HepG2 (cell line): ENCODE measurements around the gene FAAP100. TPM values are rescaled to one million over a fixed set of nuclear protein-coding genes. Genes with fewer than 3 reads are reported as not detected.

Source experiments
- CENPBD1 ChIP-seq: sonication (generic); formaldehyde crosslinking; IDR thresholded peaks from 2 replicates; pipeline ENCODE4 v1.8.0; 2022; ENCODE audit warnings: missing genetic modification reagents, low read depth, mild to moderate bottlenecking, borderline replicate concordance
- CREB1 ChIP-seq, 2 experiments: fragments of 450-650 bp in 1 of 2; IDR thresholded peaks; 2 replicates each; pipeline ENCODE4 v1.6.1; 2016 to 2017; ENCODE audit warnings: control low read depth in 1 of 2, mild to moderate bottlenecking in 1 of 2, missing compliant biosample characterization in 1 of 2, missing genetic modification characterization in 1 of 2
- E2F1 ChIP-seq: sonication (generic); formaldehyde crosslinking; IDR thresholded peaks from 2 replicates; pipeline ENCODE4 v1.5.0; 2020; ENCODE audit warnings: missing genetic modification reagents
- FOXK1 ChIP-seq: sonication (generic); formaldehyde crosslinking; IDR thresholded peaks from 2 replicates; pipeline ENCODE4 v1.4.0; 2020; ENCODE audit warnings: low read depth, missing genetic modification reagents, borderline replicate concordance
- GFI1 ChIP-seq: sonication (generic); formaldehyde crosslinking; IDR thresholded peaks from 2 replicates; pipeline ENCODE4 v1.5.0; 2020; ENCODE audit warnings: missing genetic modification reagents, mild to moderate bottlenecking, borderline replicate concordance
- GLI4 ChIP-seq: sonication (generic); formaldehyde crosslinking; IDR thresholded peaks from 2 replicates; pipeline ENCODE4 v1.5.1; 2020; ENCODE audit warnings: missing genetic modification reagents, mild to moderate bottlenecking, moderate library complexity, borderline replicate concordance
- HIVEP1 ChIP-seq: sonication (generic); formaldehyde crosslinking; IDR thresholded peaks from 2 replicates; pipeline ENCODE4 v1.4.0; 2020; ENCODE audit warnings: mild to moderate bottlenecking, missing genetic modification reagents
- IRX3 ChIP-seq: sonication (generic); formaldehyde crosslinking; IDR thresholded peaks from 2 replicates; pipeline ENCODE4 v1.8.1; 2023; ENCODE audit warnings: mild to moderate bottlenecking, low read depth, missing genetic modification reagents, borderline replicate concordance
- JUND ChIP-seq: sonication (generic); formaldehyde crosslinking; IDR thresholded peaks from 2 replicates; pipeline ENCODE4 v1.8.0; 2022; ENCODE audit warnings: mild to moderate bottlenecking, missing genetic modification reagents
- MATR3 ChIP-seq: sonication (generic); formaldehyde crosslinking; IDR thresholded peaks from 2 replicates; pipeline ENCODE4 v1.4.0; 2020; ENCODE audit warnings: missing genetic modification reagents
- NR2F2 ChIP-seq: IDR thresholded peaks from 2 replicates; pipeline ENCODE4 v1.6.1; 2012; ENCODE audit warnings: low read depth, inconsistent platforms, borderline replicate concordance
- PBX3 ChIP-seq: sonication (generic); formaldehyde crosslinking; IDR thresholded peaks from 2 replicates; pipeline ENCODE4 v1.8.1; 2023; ENCODE audit warnings: missing genetic modification reagents, inconsistent platforms, borderline replicate concordance
- RAD21 ChIP-seq: fragments of 450-650 bp; formaldehyde crosslinking; IDR thresholded peaks from 2 replicates; pipeline ENCODE4 v1.5.0; 2020; ENCODE audit warnings: mild to moderate bottlenecking
- SNAPC5 ChIP-seq: sonication (generic); formaldehyde crosslinking; IDR thresholded peaks from 2 replicates; pipeline ENCODE4 v1.8.1; 2023; ENCODE audit warnings: mild to moderate bottlenecking, missing genetic modification reagents, borderline replicate concordance
- SP5 ChIP-seq: IDR thresholded peaks from 2 replicates; pipeline ENCODE4 v1.6.1; 2016; ENCODE audit warnings: low read depth, borderline replicate concordance
- TGIF2 ChIP-seq: IDR thresholded peaks from 2 replicates; pipeline ENCODE4 v1.6.1; 2016; ENCODE audit warnings: control low read depth, missing compliant biosample characterization
- TMF1 ChIP-seq: sonication (generic); formaldehyde crosslinking; IDR thresholded peaks from 2 replicates; pipeline ENCODE4 v1.8.1; 2022; ENCODE audit warnings: low read depth, missing genetic modification reagents
- XBP1 ChIP-seq: sonication (generic); formaldehyde crosslinking; IDR thresholded peaks from 2 replicates; pipeline ENCODE4 v1.5.0; 2020; ENCODE audit warnings: missing genetic modification reagents
- ZNF33A ChIP-seq: sonication (generic); formaldehyde crosslinking; IDR thresholded peaks from 2 replicates; pipeline ENCODE4 v1.5.1; 2020; ENCODE audit warnings: missing genetic modification reagents, mild to moderate bottlenecking, moderate library complexity, borderline replicate concordance
- ZNF430 ChIP-seq: sonication (generic); formaldehyde crosslinking; IDR thresholded peaks from 2 replicates; pipeline ENCODE4 v1.9.0; 2021; ENCODE audit warnings: mild to moderate bottlenecking, missing genetic modification reagents
- ZNF782 ChIP-seq: sonication (generic); formaldehyde crosslinking; IDR thresholded peaks from 2 replicates; pipeline ENCODE4 v1.4.0; 2020; ENCODE audit warnings: missing genetic modification reagents, mild to moderate bottlenecking, borderline replicate concordance
- polyA plus RNA-seq, 8 experiments: library from polyadenylated mRNA; depleted of rRNA in 3 of 8; stranded (reverse) in 7 of 8; unstranded in 1 of 8; fragments of >200 nt; fragmentation: Illumina TruSeq in 4 of 8; extraction: Trizol in 4 of 8; gene quantifications; 2 replicates each; pipeline versions ENCODE4 v1.2.1 to v1.2.3, GENCODE V29; 2011 to 2016; ENCODE audit warnings: low read depth in 4 of 8, missing spikeins in 1 of 8, mixed read lengths in 1 of 8; ENCODE audit not compliant: insufficient read depth in 1 of 8
- total RNA-seq, 5 experiments: library from RNA; depleted of rRNA; stranded (reverse); fragments of >200 nt; fragmentation: Illumina TruSeq; extraction: Trizol; gene quantifications; 2 replicates each; pipeline ENCODE4 v1.2.3, GENCODE V29; 2016; ENCODE audit warnings: low read depth in 1 of 5
- TF ChIP-seq, protein P1 (sequence below): sonication (generic); formaldehyde crosslinking; IDR thresholded peaks from 2 replicates; pipeline ENCODE4 v1.5.1; 2020; ENCODE audit warnings: mild to moderate bottlenecking, missing genetic modification reagents

FAAP100 gene
- total and polyA plus RNA-seq, 2 of the 13 experiments (the other 11 are each of a cell fraction or from before 2014, with no cell fraction given), result 7.6 to 20.8 TPM

DNA sequence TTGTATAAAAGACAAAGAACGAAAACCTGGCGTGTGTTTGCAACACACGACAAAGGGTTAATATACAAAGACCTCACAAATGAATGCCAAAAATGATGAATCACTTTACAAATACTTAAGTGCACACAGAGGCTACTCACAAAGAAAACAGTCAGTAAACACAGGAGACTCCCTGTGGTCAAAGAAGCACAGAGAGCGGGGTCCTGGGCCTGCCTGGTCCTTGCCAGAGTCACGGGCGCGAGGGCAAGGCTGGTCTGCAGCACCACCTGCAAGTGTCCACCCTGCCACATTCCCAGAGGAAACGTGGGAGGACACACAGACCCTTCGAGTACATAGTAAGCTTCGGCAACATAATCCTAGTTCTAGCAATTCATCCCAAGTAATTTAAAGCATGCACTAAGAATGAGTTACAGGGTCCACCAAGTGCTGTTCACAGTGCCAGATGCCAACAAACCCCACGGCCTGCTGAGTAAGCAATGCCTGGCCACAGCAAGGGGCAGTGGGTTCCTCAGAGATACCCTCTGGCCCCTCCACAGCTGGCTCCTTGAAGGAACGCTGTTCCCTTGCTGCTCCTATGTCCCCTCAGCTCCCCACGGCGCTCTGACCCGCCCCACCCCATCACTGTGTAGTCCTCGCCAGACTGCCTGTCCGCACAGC is 24.6 kb upstream of the FAAP100 start (continued):
- TF ChIP-seq, protein P1, sequence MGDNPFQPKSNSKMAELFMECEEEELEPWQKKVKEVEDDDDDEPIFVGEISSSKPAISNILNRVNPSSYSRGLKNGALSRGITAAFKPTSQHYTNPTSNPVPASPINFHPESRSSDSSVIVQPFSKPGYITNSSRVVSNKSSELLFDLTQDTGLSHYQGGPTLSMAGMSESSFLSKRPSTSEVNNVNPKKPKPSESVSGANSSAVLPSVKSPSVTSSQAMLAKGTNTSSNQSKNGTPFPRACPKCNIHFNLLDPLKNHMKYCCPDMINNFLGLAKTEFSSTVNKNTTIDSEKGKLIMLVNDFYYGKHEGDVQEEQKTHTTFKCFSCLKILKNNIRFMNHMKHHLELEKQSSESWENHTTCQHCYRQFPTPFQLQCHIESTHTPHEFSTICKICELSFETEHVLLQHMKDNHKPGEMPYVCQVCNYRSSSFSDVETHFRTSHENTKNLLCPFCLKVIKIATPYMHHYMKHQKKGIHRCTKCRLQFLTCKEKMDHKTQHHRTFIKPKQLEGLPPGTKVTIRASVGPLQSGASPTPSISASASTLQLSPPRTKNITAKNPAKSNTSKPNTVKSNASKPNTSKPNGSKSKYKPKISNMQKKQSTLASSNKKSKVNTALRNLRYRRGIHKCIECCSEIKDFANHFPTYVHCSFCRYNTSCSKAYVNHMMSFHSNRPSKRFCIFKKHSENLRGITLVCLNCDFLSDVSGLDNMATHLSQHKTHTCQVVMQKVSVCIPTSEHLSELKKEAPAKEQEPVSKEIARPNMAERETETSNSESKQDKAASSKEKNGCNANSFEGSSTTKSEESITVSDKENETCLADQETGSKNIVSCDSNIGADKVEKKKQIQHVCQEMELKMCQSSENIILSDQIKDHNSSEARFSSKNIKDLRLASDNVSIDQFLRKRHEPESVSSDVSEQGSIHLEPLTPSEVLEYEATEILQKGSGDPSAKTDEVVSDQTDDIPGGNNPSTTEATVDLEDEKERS (CRISPR knock-in tag), result no peak
- TF ChIP-seq HIVEP1 (CRISPR knock-in tag) (no peak), GFI1 (CRISPR knock-in tag) (no peak), E2F1 (CRISPR knock-in tag) (no peak), FOXK1 (CRISPR knock-in tag) (peak; percentile 19; the same call in 1 of the 2 replicates), ZNF33A (CRISPR knock-in tag) (no peak), SNAPC5 (CRISPR knock-in tag) (no peak), SP5 (CRISPR knock-in tag) (no peak), PBX3 (CRISPR knock-in tag) (no peak), XBP1 (CRISPR knock-in tag) (no peak), NR2F2 (peak; percentile 49; the same call in 1 of the 2 replicates), ZNF430 (CRISPR knock-in tag) (no peak), GLI4 (no peak), ZNF782 (CRISPR knock-in tag) (no peak), TMF1 (CRISPR knock-in tag) (no peak), CREB1 (IDR thresholded peaks at IDR 0.05) (no peak), CREB1 (CRISPR knock-in tag; IDR thresholded peaks at IDR 0.05) (no peak), MATR3 (CRISPR knock-in tag) (no peak), IRX3 (CRISPR knock-in tag) (no peak), TGIF2 (CRISPR knock-in tag) (peak; percentile 62; the same call in 1 of the 2 replicates), CENPBD1 (CRISPR knock-in tag) (no peak), RAD21 (CRISPR knock-in tag) (no peak), JUND (no peak)
